T47D (cell line): ENCODE results near the gene PDCD5.
A peak's percentile ranks its signal among the peaks of the same experiment; 100 is the strongest.

Source experiments
- DNase-seq, 2 experiments: peaks; one replicate each; pipeline versions ENCODE4 v3.0.0 to v3.0.0-alpha.2; 2011 to 2012; ENCODE audit warnings: low read depth in 1 of 2, low spot score in 1 of 2
- JUND ChIP-seq: IDR thresholded peaks from 2 replicates; pipeline ENCODE4 v1.6.1; 2012; ENCODE audit warnings: low read depth
- in situ Hi-C: cut with HindIII; loops from 2 replicates; pipeline ENCODE4 v1.10.0; 2016; ENCODE audit warnings: low sequenced_read_pairs, low pct_unique_long_range_greater_than_20kb

The PDCD5 gene

DNA sequence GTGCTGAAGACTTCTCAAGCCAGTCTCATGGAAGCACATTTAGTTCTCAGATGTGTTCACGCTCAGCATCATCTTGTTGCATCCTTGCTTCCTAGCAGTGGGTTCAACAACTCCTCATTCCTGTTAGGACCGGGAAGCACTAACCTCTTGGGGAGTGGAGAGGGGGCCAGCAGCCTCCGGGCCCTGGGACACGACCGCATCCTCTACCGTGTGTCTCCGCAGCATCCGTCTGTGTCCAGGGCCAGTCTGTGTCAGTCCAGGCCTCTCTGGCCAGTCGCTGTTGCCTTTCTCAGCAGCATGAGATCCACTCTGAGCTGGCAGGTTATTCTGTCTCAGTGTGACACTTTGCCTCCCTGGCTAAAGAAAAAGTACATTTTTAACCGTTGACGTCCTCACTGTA, 17.0 kb downstream of the PDCD5 start:
- in situ Hi-C loops: no loop called here
- no peak for DNase-seq
- no peak for TF ChIP-seq JUND

DNA sequence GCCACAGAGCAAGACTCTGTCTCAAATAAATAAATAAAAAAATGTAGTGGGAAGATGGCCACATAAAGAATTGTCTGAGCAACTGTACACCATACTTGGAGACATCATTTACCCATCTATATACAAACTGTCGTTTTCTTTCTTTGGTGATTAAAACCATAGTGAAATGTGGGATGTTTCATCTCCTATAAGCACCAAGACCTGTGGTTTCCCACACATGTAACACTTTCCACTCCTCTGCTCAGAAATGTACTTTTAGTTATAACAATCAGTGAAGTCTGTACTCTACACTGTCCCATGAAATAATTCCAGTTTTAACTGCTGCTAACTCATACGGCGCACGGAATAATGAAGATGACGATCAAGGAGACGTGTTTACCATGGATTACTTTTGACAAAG, 18.3 kb downstream of the PDCD5 start:
- in situ Hi-C loops: no loop called here
- DNase-seq: no peak
- TF ChIP-seq JUND: no peak

DNA sequence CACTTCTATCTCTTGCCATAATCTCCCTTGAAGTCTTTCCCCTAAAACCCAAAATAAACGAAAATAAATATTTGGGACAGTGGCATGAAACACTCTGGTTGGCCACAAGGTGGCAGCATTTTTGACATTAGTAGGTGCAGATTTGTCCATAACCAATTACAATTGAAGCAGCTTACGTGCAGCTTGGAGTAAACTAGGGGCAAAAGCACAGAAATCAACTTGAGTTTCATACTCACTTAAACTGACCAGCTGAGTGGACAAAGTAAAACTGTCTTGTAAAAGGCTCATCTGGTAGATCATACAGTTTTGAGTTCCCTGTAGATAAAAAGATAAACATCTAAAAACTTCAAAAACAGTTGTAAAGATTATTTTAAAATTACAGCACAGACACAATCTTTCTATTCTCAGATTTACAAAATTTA, 18.8 kb downstream of the PDCD5 start:
- DNase-seq: peak; percentile 46 to 57
- no peak for TF ChIP-seq JUND
- in situ Hi-C loops: no loop called here

DNA sequence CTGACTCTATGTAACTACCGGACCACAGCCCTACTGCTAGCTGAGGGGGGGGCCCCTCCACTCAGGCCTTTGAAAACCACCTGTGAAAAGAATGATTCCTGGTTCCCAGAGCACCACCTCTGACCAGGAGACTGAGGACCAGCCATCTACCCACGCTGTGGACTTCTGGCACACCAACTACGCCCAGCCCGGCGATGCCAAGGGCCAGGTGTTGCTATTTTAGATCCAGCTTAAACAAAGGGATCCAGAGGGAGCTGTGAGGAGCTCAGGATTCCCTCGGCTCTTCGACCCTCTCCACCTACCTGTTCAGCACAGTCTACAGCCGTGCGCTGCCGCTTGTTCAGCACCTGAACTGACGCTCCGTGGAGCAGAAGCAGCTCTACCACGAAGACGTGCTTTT, 23.0 kb downstream of the PDCD5 start:
- no peak for TF ChIP-seq JUND
- no peak for DNase-seq
- in situ Hi-C loops: no loop called here

DNA sequence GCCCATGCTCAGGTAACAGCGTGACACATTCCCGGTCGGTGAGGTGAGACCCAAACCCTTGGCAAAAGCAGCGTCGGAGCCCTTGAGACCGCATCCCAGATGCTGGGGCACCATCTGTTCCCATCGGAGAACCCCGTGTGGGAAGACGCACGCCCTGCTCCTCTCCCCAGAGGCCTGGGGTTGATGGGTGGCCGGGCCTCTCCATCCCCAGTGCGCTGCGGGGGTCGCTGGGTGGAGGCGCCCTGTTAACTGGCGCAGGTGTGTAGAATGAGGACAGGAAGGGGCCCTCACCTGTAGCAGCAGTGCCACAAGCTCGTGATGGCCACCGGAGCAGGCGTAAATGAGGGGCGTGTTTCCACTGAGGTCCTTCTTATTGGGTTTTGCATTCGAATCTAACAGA, 24.6 kb downstream of the PDCD5 start:
- no peak for DNase-seq
- no peak for TF ChIP-seq JUND
- in situ Hi-C loops: no loop called here

DNA sequence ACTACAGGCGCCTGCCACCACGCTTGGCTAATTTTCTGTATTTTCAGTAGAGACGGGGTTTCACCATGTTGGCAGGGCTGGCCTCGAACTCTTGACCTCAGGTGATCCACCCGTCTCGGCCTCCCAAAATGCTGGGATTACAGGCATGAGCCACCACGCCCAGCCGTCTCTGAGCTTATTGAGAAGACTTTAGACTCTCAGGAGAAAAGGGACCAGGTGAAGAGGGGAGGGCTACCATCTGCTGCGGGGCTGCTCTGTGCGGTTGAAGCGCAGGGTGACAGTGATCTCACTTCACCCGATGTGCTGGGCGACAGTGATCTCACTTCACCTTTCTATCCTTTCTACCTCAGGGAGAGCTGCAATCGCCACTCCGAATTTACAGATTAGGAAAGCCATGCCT, 25.3 kb downstream of the PDCD5 start:
- DNase-seq: no peak
- TF ChIP-seq JUND: no peak
- in situ Hi-C loops: no loop called here

DNA sequence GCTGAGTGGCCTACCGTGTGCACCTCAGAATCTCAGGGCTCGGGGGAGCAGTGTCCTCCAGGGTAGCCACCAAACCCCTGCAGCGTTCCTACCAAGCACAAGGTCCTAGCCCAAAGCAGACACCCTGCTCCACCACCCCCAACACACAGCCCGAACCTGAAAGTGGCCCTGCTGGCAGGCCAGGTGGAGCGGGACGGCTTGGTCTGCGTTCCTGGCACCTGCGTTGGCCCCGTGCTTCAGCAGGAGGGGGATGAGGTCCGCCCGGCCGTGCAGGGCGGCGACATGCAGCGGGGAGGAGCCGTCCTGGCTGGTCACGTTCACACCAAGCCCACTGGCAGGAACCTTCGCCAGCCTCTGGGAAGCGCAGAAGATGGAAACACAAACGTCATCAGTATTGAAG, 26.5 kb downstream of the PDCD5 start:
- DNase-seq: no peak
- no peak for TF ChIP-seq JUND
- in situ Hi-C loops: no loop called here

DNA sequence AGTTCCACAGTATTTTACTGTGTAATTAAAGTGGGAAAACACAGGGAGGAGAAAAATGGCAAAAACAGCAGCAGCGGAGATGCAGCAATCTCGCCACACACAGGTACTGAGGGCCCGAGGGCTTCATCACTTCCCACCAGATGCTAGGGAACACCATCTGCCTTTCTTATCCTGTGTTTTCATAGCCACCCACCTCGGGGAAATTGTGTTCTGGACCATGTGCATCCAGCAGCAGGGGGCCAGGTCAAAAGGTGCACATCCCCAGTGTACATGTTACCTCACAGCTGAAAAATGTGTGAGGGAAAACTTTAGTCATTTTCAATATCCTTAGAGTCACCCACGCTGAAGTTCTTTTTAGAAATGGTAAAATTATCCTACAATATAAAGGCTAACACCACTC, 30.2 kb downstream of the PDCD5 start:
- no peak for TF ChIP-seq JUND
- no peak for DNase-seq
- in situ Hi-C loops: no loop called here

DNA sequence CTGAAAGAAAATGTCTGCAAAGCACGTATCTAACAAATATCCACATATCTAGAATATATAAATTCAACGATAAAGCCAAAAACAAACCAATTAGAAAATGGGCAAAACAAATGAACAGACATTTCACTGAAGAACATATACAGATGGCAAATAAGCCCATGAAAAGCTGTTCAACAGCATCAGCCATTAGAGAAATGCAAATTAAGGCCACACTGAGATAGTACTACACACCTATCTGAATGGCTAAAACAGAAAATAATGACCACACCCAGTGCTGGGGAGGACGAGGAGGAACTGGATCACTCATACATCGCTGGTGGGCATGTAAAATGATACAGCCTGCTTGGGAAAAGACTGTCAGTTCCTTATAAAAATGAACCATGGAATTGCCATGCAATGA, 32.0 kb downstream of the PDCD5 start:
- no peak for DNase-seq
- in situ Hi-C loops: no loop called here
- TF ChIP-seq JUND: no peak

DNA sequence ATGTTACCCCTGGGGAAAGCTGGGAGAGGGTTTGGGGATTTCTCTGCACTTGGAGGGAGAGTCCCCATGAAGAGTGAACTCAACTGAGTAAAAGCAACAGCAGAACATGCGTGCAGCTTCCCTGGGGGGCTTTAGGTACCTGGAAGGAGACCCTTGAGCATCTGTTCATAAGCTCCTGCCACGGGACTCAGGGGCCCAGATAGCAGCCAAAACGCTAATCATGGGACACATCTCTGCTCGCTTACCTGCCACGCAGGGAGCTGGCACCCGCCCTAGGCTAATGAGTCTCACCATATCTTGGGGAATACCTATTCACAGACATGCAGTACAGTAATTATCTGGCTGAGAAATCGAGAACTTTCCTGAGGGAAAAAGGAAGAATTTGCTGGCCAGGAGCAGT, 33.9 kb downstream of the PDCD5 start:
- in situ Hi-C loops: no loop called here
- DNase-seq: no peak
- no peak for TF ChIP-seq JUND

DNA sequence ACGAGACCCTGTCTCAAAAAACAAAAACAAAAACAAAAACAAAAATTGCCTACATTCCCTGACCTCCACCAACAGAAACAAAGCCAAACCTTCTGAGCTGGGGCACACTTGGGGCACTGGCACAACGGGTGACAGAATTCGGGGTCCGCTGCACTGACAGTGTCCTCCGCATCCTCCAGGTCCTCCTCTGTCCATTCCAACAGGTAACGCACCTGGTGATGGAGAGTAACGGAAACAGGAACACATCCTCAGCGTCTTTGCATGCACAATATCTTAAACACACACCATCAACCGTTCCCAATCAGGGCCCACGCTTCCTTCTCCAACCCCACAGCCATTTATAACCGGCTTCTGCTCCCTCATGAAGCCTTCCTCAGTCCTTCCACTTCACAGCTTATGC, 34.6 kb downstream of the PDCD5 start:
- in situ Hi-C loops: no loop called here
- no peak for DNase-seq
- TF ChIP-seq JUND: no peak

DNA sequence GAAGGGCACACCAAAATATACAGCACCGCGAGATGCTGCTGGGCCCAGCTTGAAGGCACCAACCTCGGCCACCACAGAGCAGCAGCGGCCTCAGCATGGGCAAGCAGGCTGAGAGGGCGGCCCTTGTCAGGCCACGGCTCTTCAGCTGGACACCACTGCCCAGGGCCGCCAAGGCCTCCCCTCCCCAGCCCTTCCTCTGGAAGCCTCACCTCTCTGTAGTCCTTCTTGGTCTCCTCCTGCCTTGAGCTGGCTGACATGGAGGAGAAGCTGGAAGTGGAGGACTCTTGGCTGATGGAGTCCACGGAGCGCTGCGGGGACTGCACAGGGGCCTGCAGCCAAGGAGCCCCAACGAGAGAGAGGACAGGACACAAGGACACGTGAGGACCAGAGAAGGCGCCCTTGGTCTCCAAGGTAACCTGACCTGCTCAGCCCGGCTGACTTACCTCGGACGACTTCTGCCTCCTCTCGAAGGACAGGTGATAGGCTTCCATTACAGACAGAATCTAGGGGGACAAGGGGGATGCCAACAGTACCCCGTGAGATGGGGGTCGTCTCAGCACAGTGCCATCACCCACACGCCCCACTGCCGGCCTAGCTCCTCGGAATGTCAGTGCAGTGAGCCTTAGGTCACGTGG, 38.2 kb downstream of the PDCD5 start:
- no peak for TF ChIP-seq JUND
- in situ Hi-C loops: no loop called here
- no peak for DNase-seq

DNA sequence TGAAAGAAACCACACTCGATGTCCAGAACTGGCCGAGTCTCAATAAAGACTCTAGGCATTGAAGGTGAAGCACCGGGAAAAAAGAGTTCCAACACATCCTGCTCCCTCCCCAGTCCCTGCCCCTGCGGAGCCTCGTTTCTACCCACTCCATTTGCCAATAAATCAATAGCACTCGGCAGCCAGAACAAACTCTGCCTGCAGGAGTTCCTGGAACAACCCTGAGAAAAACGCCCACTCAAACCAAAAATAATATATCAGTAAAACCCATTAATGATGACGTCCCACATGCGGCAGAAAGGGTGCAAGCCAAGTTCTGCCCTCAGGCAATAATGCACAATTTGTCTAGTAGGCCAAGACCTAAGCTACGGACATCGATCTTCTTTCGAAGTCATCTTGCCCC, 41.0 kb downstream of the PDCD5 start:
- in situ Hi-C loops: no loop called here
- DNase-seq: no peak
- no peak for TF ChIP-seq JUND

DNA sequence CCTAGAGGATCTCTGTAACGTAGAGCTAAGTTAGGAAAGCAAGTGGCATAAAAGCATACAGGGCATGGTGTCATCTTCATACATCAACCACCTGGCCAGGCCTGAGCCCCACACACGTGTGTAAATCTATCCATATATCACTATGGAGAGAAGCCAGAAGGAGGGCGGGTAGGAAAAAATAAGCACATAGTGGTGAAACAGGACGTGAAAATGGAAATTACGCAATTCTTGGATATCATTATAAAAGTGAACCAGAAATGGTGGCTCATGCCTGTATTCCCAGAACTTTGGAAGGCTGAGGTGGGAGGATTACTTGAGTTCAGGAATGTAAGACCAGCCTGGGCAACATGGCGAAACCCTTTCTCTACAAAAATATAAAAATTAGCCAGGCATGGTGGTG, 43.4 kb downstream of the PDCD5 start:
- TF ChIP-seq JUND: no peak
- in situ Hi-C loops: no loop called here
- no peak for DNase-seq
